ENCODE results near the gene ARHGAP42. TPM values are rescaled to one million over a fixed set of nuclear protein-coding genes. Genes with fewer than 3 reads are reported as not detected.
A peak's percentile ranks its signal among the peaks of the same experiment; 100 is the strongest.

ARHGAP42 gene
- total RNA-seq, 1 donor from 2014 or later, result 45.4 TPM

GRCh38 chr11:100833276-100833675 is 146.2 kb downstream of the ARHGAP42 start:
- DNase-seq, result no peak

GRCh38 chr11:100835854-100836253 is 148.8 kb downstream of the ARHGAP42 start:
- DNase-seq, result no peak

- no peak for DNase-seq
These were observed 150.2 kb downstream of the ARHGAP42 start for GRCh38 chr11:100837311-100837710.

- DNase-seq, result no peak
These were observed 154.8 kb downstream of the ARHGAP42 start for GRCh38 chr11:100841711-100842407.

- DNase-seq, result no peak
These were observed 160.7 kb downstream of the ARHGAP42 start for GRCh38 chr11:100847696-100848216.

GRCh38 chr11:100849009-100849900 is 162.2 kb downstream of the ARHGAP42 start:
- DNase-seq, result peak; percentile 83

GRCh38 chr11:100849901-100850235 is 162.8 kb downstream of the ARHGAP42 start:
- no peak for DNase-seq

GRCh38 chr11:100851147-100851546 is 164.1 kb downstream of the ARHGAP42 start:
- no peak for DNase-seq

GRCh38 chr11:100851584-100852152 is 164.6 kb downstream of the ARHGAP42 start:
- DNase-seq, result no peak

GRCh38 chr11:100855466-100856067 is 168.5 kb downstream of the ARHGAP42 start:
- peak; percentile 80 for DNase-seq

GRCh38 chr11:100857236-100858005 is 170.3 kb downstream of the ARHGAP42 start:
- DNase-seq, result no peak

GRCh38 chr11:100860318-100861155 is 173.4 kb downstream of the ARHGAP42 start:
- DNase-seq, result no peak

- DNase-seq, result no peak
These were observed 174.1 kb downstream of the ARHGAP42 start for GRCh38 chr11:100861212-100861611.

GRCh38 chr11:100863080-100863581 is 176.0 kb downstream of the ARHGAP42 start:
- DNase-seq, result peak; percentile 73

- no peak for DNase-seq
These were observed 178.5 kb downstream of the ARHGAP42 start for GRCh38 chr11:100865443-100866065.

GRCh38 chr11:100866453-100866852 is 179.4 kb downstream of the ARHGAP42 start:
- DNase-seq, result no peak

GRCh38 chr11:100867606-100868005 is 180.5 kb downstream of the ARHGAP42 start:
- DNase-seq, result no peak

GRCh38 chr11:100869328-100869727 is 182.2 kb downstream of the ARHGAP42 start:
- DNase-seq, result no peak

GRCh38 chr11:100870138-100870537 is 183.1 kb downstream of the ARHGAP42 start:
- DNase-seq, result no peak

All from tongue (tissue), 2 donors.